ENCODE data around the gene SESTD1.
"Not testable (repeated sequence)": the region's sequence is repeated elsewhere in the genome, so short reads cannot be mapped to it uniquely, and the experiment has no call there.

DNA sequence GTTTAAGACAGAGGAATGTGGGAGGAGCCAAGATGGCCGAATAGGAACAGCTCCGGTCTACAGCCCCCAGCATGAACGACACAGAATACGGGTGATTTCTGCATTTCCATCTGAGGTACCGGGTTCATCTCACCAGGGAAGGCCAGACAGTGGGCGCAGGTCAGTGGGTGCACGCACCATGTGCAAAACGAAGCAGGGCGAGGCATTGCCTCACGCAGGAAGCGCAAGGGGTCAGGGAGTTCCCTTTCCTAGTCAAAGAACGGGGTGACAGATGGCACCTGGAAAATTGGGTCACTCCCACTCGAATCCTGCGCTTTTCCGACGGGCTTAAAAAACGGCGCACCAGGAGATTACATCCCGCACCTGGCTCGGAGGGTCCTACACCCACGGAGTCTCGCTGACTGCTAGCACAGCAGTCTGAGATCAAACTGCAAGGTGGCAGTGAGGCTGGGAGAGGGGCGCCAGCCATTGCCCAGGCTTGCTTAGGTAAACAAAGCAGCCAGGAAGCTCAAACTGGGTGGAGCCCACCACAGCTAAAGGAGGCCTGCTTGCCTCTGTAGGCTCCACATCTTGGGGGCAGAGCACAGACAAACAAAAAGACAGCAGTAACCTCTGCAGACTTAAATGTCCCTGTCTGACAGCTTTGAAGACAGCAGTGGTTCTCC, 68.6 kb downstream of the SESTD1 start:
- not testable (repeated sequence) for TF ChIP-seq RCOR1 (IDR thresholded peaks at IDR 0.05; ENCODE audit: insufficient replicate concordance, low read length); CEBPB (IDR thresholded peaks at IDR 0.05; ENCODE audit: low read depth, low read length); POLR2A (IDR thresholded peaks at IDR 0.05; ENCODE audit: low read depth, low read length); MXI1 (IDR thresholded peaks at IDR 0.05; ENCODE audit: borderline replicate concordance, low read depth, low read length); RAD21 (IDR thresholded peaks at IDR 0.05; ENCODE audit: low read length); MAFK (IDR thresholded peaks at IDR 0.05; ENCODE audit: low read depth, low read length)
- TF ChIP-seq, protein P1, sequence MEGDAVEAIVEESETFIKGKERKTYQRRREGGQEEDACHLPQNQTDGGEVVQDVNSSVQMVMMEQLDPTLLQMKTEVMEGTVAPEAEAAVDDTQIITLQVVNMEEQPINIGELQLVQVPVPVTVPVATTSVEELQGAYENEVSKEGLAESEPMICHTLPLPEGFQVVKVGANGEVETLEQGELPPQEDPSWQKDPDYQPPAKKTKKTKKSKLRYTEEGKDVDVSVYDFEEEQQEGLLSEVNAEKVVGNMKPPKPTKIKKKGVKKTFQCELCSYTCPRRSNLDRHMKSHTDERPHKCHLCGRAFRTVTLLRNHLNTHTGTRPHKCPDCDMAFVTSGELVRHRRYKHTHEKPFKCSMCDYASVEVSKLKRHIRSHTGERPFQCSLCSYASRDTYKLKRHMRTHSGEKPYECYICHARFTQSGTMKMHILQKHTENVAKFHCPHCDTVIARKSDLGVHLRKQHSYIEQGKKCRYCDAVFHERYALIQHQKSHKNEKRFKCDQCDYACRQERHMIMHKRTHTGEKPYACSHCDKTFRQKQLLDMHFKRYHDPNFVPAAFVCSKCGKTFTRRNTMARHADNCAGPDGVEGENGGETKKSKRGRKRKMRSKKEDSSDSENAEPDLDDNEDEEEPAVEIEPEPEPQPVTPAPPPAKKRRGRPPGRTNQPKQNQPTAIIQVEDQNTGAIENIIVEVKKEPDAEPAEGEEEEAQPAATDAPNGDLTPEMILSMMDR (conservative IDR thresholded peaks at IDR 0.05; ENCODE audit: low read depth, low read length): not testable (repeated sequence)
